Caco-2 (cell line): ENCODE results near the gene STRADB. TPM values are rescaled to one million over a fixed set of nuclear protein-coding genes. Genes with fewer than 3 reads are reported as not detected.
A peak's percentile ranks its signal among the peaks of the same experiment; 100 is the strongest.

Source experiments
- Bru-seq: library from RNA; stranded (reverse); fragments of 400-500 nt; gene quantifications from one replicate; lab custom pipeline; 2021; lab: Mats Ljungman, UMichigan
- BruChase-seq, 2 experiments: library from RNA; stranded (reverse); fragments of 400-500 nt; gene quantifications; one replicate each; lab custom pipeline; 2021; lab: Mats Ljungman, UMichigan
- BruUV-seq: library from RNA; stranded (reverse); fragments of 400-500 nt; replicated peaks from 2 replicates; lab custom pipeline; 2021; lab: Mats Ljungman, UMichigan
- CTCF ChIA-PET: fragments of 300-600 bp; sonication (Branson Sonifier 250); formaldehyde crosslinking; loops from one replicate; lab custom pipeline; 2022; ENCODE audit warnings: antibody characterized with exemption; lab: Charles Lee
- POLR2A ChIA-PET: fragments of 300-600 bp; sonication (Branson Sonifier 250); formaldehyde crosslinking; loops from one replicate; lab custom pipeline; 2022; ENCODE audit warnings: antibody characterized with exemption; lab: Charles Lee
- DNase-seq, 2 experiments: peaks; one replicate each; pipeline versions ENCODE4 v3.0.0 to v3.0.0-alpha.2; 2020 to 2022
- H3K27me3 ChIP-seq: replicated peaks from 2 replicates; pipeline ENCODE4 v1.6.0; 2011; ENCODE audit warnings: low read length; ENCODE audit not compliant: control insufficient read depth, insufficient read depth
- H3K36me3 ChIP-seq: 2 replicates; pipeline ENCODE4 v1.5.1; 2011; ENCODE audit warnings: low read length; ENCODE audit not compliant: control insufficient read depth, insufficient read depth
- H3K4me1 ChIP-seq: fragments of 250-450 bp; sonication (Bioruptor Pico); 2 replicates; pipeline ENCODE4 v1.5.1; 2020; ENCODE audit warnings: mild to moderate bottlenecking
- H3K4me3 ChIP-seq: 2 replicates; pipeline ENCODE4 v1.5.1; 2011; ENCODE audit warnings: low read depth, mild to moderate bottlenecking, control low read depth, low read length
- H3K9me3 ChIP-seq: fragments of 250-450 bp; sonication (Bioruptor Pico); 2 replicates; pipeline ENCODE4 v1.5.1; 2020; ENCODE audit warnings: mild to moderate bottlenecking, moderate library complexity
- H3K27ac Mint-ChIP-seq: one replicate; pipeline ENCODE4 v1.8.0; 2022; ENCODE audit warnings: mixed read lengths; ENCODE audit not compliant: unreplicated experiment
- H3K27me3 Mint-ChIP-seq: one replicate; pipeline ENCODE4 v1.8.0; 2022; ENCODE audit warnings: mixed read lengths; ENCODE audit not compliant: insufficient read depth, unreplicated experiment
- H3K36me3 Mint-ChIP-seq: one replicate; pipeline ENCODE4 v1.8.0; 2022; ENCODE audit warnings: mild to moderate bottlenecking, mixed read lengths; ENCODE audit not compliant: insufficient read depth, unreplicated experiment
- H3K4me1 Mint-ChIP-seq: one replicate; pipeline ENCODE4 v1.8.0; 2022; ENCODE audit warnings: low read depth, mixed read lengths; ENCODE audit not compliant: unreplicated experiment
- H3K4me3 Mint-ChIP-seq: one replicate; pipeline ENCODE4 v1.8.0; 2022; ENCODE audit warnings: mild to moderate bottlenecking, moderate library complexity, mixed read lengths; ENCODE audit not compliant: unreplicated experiment
- H3K9me3 Mint-ChIP-seq: one replicate; pipeline ENCODE4 v1.8.0; 2022; ENCODE audit warnings: mixed read lengths; ENCODE audit not compliant: unreplicated experiment
- intact Hi-C: fragments of 100-400 bp; cut with micrococcal nuclease; formaldehyde crosslinking; loops from one replicate; pipeline ENCODE4 v1.10.0; 2022; ENCODE audit not compliant: unreplicated experiment
- long read RNA-seq: library from polyadenylated mRNA; stranded (forward); transcript quantifications from one replicate; pipeline ENCODE4 v2.0.0, GENCODE V29; 2022
- total RNA-seq: library from RNA; stranded (reverse); gene quantifications from 2 replicates; pipeline ENCODE4 v1.2.3, GENCODE V29; 2022
- TF ChIP-seq, protein P1 (sequence below), 2 experiments: fragments of 200-600 bp in 1 of 2; IDR thresholded peaks; 1 replicate in 1 of 2; 2 replicates in 1 of 2; pipeline versions ENCODE4 v1.5.1 to v1.8.0; 2011 to 2022; ENCODE audit warnings: antibody characterized with exemption in 1 of 2, control low read depth in 1 of 2, inconsistent platforms in 1 of 2, low read depth in 1 of 2, low read length in 1 of 2, mild to moderate bottlenecking in 1 of 2, moderate library complexity in 1 of 2; ENCODE audit not compliant: insufficient read depth in 1 of 2, severe bottlenecking in 1 of 2, unreplicated experiment in 1 of 2

The STRADB gene, protein sequence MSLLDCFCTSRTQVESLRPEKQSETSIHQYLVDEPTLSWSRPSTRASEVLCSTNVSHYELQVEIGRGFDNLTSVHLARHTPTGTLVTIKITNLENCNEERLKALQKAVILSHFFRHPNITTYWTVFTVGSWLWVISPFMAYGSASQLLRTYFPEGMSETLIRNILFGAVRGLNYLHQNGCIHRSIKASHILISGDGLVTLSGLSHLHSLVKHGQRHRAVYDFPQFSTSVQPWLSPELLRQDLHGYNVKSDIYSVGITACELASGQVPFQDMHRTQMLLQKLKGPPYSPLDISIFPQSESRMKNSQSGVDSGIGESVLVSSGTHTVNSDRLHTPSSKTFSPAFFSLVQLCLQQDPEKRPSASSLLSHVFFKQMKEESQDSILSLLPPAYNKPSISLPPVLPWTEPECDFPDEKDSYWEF
- total RNA-seq (41.2 and 49.0 TPM in 2 replicates), Bru-seq, nascent RNA (percentile 77 among the genes with signal in this experiment), BruChase-seq, experiment 1, labeled RNA remaining after a 2-hour chase (percentile 73 among the genes with signal in this experiment), BruChase-seq, experiment 2, labeled RNA remaining after a 6-hour chase (percentile 82 among the genes with signal in this experiment)
- long read RNA-seq, transcript STRADB-201 (12 exons, 2,293 nt): major isoform, 118 of 158 reads
- long read RNA-seq, partial matches to known transcripts: 8 of 158 reads
- long read RNA-seq, other reads (novel, unspliced or antisense): 32 of 158 reads

DNA sequence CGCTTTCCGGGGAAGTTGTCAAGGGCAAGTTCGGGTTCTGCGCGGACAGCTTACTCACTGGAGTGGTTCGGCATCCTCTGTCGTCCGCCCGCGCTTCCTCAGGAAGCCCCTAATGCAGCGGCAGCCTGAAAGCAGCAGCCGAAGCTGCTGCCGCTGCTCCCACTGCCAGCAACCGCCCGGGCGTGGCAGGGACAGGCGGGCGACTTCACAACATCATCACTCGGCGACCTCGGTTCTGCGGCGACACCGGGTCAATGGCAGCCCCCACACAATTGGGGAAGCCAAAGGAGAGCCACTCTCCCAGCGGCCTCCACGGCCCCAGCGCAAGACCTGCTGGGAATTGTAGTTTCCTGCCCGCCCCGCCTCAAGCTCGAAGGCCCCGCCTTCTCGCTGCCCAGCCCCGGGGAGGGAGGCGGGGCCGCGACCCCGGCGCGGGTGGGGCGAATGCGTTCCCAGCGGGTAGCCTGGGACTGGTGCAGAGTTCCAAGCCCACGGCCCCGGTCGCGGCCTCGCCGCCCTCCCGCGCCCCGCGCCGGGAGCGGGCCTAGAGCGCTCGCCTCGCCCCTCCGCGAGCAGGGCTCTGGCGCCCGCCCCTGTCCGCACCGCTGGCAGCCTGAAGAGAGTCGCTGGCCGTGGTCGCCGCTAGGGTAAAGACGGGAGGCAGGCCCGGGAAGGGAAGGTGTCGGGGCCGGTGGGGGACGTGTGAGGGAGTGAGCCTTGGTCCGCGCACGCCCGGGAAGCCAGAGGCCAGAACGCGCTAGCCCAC, at the start of gene STRADB, which contains the start of gene TRAK2:
Gene STRADB, plus strand, starts transcription at position 449 of the 766 bp plus-strand sequence. CDS start 3,101 bp downstream, outside the sequence.
Gene TRAK2, minus strand, starts transcription at position 167 of the 766 bp plus-strand sequence. CDS start 30,951 bp downstream, outside the sequence.
- intact Hi-C loops: loop anchor here (1.0 to 5.0 kb wide), 4 partner anchors 11 to 334 kb away; partner anchors contain the start of genes CFLAR and TMEM237
- POLR2A ChIA-PET: interaction anchor here (0.5 to 1.2 kb wide), 14 partner anchors 19 to 562 kb away, joined by 3 to 12 read pairs (median 4); partner anchors contain the start of genes ALS2, NIF3L1, PPIL3 and TMEM237
- H3K4me1 Mint-ChIP-seq: peaks cover 15% of the 10 kb centered on the region
- Histone ChIP-seq H3K36me3 (no peaks in the 10 kb centered on the region; the same call in 1 of the 2 replicates), H3K4me3 (peak within 1 kb of the TSS; percentile 86), H3K4me1 (peaks cover 23% of the 10 kb centered on the region), H3K9me3 (no peaks in the 10 kb centered on the region), H3K27me3 (no peaks in the 10 kb centered on the region)
- TF ChIP-seq, protein P1, sequence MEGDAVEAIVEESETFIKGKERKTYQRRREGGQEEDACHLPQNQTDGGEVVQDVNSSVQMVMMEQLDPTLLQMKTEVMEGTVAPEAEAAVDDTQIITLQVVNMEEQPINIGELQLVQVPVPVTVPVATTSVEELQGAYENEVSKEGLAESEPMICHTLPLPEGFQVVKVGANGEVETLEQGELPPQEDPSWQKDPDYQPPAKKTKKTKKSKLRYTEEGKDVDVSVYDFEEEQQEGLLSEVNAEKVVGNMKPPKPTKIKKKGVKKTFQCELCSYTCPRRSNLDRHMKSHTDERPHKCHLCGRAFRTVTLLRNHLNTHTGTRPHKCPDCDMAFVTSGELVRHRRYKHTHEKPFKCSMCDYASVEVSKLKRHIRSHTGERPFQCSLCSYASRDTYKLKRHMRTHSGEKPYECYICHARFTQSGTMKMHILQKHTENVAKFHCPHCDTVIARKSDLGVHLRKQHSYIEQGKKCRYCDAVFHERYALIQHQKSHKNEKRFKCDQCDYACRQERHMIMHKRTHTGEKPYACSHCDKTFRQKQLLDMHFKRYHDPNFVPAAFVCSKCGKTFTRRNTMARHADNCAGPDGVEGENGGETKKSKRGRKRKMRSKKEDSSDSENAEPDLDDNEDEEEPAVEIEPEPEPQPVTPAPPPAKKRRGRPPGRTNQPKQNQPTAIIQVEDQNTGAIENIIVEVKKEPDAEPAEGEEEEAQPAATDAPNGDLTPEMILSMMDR (IDR thresholded peaks at IDR 0.05; ENCODE audit: insufficient read depth in 1 of 2, low read depth in 1 of 2, low read length in 1 of 2, severe bottlenecking in 1 of 2, unreplicated experiment in 1 of 2): peak in 1 of 2 experiments; percentile 13
- no peaks in the 10 kb centered on the region for H3K9me3 Mint-ChIP-seq
- no peaks in the 10 kb centered on the region for H3K27me3 Mint-ChIP-seq
- BruUV-seq: no TSS peak
- H3K4me3 Mint-ChIP-seq: peak within 1 kb of the TSS; percentile 94
- DNase-seq: peak; percentile 98
- peak within 1 kb of the TSS; percentile 94 for H3K27ac Mint-ChIP-seq
- CTCF ChIA-PET: interaction anchor here (0.6 to 1.4 kb wide), 10 partner anchors 15 to 546 kb away, joined by 3 to 11 read pairs (median 4); partner anchors contain the start of genes CASP10 and TMEM237
- H3K36me3 Mint-ChIP-seq: peaks cover 10% of the 10 kb centered on the region

DNA sequence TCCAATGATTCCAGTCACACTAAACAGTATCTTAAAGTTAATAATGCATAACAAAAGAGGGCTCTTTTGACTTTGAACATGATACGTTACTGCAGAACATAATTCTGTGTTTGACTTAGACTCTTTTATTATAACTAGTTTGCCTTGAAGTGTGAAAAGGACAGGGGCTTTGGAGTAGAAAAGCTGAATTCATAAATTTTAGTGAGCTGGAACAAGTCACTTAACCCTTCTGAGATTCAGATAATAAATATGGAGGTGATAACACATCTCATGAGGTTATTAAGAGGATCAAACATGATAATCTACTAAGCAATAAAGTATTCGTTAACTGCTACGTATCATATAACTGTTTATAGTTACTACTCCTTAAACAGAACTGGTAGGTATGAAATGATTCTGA, 49.7 kb upstream of the STRADB start:
- H3K4me3 Mint-ChIP-seq: no peak overlapping the region
- no TSS peak for BruUV-seq
- Histone ChIP-seq H3K9me3 (no peaks in the 10 kb centered on the region), H3K4me3 (no peak overlapping the region), H3K36me3 (no peaks in the 10 kb centered on the region; the same call in 1 of the 2 replicates), H3K27me3 (no peaks in the 10 kb centered on the region), H3K4me1 (no peaks in the 10 kb centered on the region)
- no peaks in the 10 kb centered on the region for H3K27me3 Mint-ChIP-seq
- TF ChIP-seq, protein P1 (IDR thresholded peaks at IDR 0.05; ENCODE audit: insufficient read depth in 1 of 2, low read depth in 1 of 2, low read length in 1 of 2, severe bottlenecking in 1 of 2, unreplicated experiment in 1 of 2): no peak
- CTCF ChIA-PET: no interaction called here
- no peak overlapping the region for H3K27ac Mint-ChIP-seq
- POLR2A ChIA-PET: no interaction called here
- intact Hi-C loops: no loop called here
- no peaks in the 10 kb centered on the region for H3K4me1 Mint-ChIP-seq
- no peaks in the 10 kb centered on the region for H3K9me3 Mint-ChIP-seq
- DNase-seq: no peak
- H3K36me3 Mint-ChIP-seq: peaks cover 8% of the 10 kb centered on the region
